HTR-8/SVneo (cell line): ENCODE measurements around the gene TMEM167B.

Source experiments
- DNase-seq: peaks from one replicate; pipeline ENCODE4 v3.0.0; 2011; ENCODE audit warnings: low spot score, mixed read lengths; ENCODE audit not compliant: insufficient read length
- FAIRE-seq: peaks from 2 replicates; lab custom pipeline; 2011; peaks lifted over from hg19 to GRCh38; lab: Jason Lieb, UNC

TMEM167B gene

DNA sequence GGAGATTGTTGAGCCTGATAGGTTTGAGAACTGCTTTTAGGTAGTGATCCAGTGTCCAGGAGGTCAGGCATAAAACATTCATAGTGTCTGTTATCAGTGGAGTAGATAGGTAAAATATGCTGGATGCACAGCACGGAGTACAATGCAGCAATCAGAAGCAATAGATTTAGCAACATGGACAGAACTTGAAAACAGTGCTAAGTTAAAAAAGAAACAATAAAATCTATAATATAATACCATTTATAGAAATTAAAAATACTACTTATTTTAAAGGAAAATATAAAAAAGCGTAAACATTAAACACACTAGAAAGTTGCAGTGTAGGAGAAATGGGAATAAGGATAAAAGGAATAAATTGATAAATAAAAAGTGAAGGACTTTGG is 11.3 kb upstream of the TMEM167B start:
- FAIRE-seq (no peak), DNase-seq (no peak)

DNA sequence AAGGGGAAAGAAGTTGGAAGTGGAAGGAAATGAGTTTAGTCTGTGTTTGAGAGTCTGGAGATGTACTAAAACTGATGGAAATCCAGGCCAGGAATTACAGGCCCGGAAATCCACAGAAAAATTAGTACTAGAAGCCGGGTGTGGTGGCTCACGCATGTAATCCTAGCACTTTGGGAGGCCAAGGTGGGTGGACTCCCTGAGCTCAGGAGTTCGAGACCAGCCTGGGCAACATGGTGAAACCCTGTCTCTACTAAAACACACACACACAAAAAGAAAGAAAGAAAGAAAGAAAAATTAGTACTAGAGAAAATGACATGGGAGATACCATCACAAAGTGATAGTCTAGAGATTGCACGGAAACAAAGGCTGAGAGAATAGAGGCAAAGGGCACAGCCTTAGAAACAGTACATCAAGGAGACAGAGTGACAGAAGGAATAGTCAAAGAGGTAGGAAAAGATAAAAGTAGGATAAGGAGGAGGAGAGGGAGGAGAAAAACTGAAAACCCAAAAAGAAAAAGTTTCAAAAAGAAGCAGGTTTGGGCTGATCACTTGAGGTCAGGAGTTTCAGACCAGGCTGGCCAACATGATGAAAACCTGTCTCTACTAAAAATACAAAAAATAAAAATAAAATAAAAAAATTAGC is 10.0 kb upstream of the TMEM167B start:
- FAIRE-seq (no peak), DNase-seq (no peak)

DNA sequence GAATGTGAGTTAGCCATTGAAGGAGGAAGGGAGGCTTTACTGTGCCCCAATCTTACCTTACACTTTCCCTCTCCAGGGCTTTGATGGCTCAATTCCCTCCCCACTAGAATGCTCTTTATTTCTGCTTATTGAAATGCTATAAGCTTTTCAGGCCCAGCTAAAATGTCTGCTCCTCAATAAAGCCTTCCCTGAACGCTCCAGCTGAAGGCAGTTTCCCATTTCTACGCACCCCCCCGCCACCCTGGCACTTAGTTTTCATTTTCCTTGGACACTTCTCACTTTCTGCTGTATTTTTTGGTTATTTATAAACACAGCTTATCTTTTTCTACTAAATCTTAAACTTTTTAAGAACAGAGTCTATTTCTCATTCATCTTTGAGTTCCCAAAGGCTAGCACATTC is 7.1 kb upstream of the TMEM167B start:
- FAIRE-seq (no peak), DNase-seq (no peak)

DNA sequence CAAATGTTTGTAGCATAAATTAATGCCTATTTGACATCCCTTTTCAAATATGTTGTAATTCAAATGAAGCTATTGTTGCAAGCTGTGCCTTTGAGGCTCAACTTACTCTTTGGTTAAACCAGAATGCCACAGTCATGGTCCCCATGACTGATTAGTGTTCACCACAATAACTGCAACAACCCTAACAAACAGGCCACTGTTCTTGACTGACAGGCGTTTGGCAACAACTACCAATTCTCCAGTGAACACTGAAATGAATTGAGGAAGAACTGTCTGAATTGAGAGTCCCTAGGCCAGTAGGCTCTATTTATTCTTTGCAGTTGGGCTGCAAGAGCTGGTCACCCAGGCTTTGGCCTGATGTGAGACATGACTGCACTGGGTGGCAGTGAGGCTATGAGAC is 6.6 kb upstream of the TMEM167B start:
- FAIRE-seq (no peak), DNase-seq (no peak)

DNA sequence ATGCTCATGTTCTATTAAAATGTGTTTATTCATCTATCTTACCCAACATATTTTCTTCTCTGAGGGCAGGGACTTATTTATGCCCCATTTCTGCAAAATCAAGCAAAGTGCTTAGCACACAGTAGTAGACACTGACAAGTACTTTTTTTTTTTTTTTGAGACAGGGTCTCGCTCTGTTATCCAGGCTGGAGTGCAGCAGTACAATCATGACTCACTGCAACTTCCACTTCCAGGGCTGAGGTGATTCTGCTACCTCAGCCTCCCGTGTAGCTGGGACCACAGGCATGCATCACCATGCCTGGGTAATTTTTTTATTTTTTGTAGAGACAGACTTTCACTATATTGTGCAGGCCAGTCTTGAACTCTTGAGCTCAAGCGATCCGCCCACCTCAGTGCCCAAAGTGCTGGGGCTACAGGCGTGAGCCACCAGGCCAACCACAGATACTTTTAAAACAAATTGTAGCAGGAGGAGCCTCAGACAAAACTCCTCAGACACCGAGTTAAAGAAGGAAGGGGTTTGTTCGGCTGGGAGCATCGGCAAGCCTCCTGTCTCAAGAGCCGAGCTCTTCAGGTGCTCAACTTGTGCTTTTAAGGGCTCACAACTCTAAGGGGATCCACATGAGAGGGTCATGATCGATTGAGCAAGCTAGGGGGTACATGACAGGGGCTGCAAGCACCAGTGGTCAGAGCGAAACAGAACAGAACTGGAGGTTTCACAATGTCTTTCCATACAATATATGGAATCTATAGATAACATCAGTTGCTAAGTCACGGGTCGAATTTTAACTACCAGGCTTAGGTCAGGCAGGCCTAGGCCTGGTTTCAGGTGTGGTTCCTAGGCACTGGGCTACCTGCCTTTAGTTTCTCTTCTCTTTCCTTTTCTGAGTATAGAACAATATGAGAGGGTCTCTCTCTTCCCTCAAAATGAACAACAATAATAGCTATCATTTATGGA is 5.7 kb upstream of the TMEM167B start:
- no peak for FAIRE-seq

GRCh38 chr1:109089242-109090015 is 1.1 kb upstream of the TMEM167B start:
- FAIRE-seq (no peak), DNase-seq (no peak)

More for the DNA sequence above, 5.7 kb upstream of the TMEM167B start:
- no peak for DNase-seq

- no peak for DNase-seq
- no peak for FAIRE-seq
Observed at GRCh38 chr1:109091078-109091838, 694 bp downstream of the TMEM167B start.

DNA sequence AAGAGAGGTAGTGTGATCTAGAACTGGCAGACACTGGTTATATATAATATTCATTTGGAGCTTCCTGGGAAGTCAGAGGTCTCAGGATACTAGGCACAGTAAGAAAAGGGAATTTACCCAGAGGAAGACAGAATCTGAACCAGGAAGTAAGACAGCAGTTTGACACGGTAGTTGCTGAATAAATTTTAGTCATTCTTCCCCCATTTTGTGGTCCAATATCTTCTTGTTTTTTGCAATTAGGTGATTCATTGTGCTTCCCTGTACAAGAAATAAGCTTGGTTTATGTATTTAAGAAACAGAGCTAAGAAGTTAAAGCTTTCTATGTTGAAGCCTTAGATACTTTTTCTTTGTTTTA is 1.3 kb downstream of the TMEM167B start:
- FAIRE-seq (no peak), DNase-seq (no peak)

GRCh38 chr1:109094377-109094803 is 3.8 kb downstream of the TMEM167B start:
- DNase-seq (no peak), FAIRE-seq (no peak)

DNA sequence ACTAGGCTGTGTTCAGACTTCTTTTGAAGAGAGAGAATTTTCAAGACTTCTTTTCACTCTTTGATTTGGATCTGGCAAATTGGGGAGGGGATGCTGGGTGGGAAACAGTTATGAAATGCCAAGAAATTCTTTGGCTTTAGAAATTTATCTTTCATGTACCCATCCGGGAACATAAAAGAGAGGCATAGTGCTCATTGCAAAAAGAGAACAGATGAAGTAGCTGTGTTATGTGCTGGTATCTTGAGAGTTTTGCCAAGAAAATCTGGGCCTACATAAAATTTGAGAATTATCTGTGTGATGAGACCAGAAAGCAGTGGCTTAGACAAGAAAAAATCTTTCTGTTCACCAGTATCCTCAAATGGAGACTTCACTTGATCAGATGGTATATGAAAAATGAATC is 4.3 kb downstream of the TMEM167B start:
- no peak for DNase-seq

DNA sequence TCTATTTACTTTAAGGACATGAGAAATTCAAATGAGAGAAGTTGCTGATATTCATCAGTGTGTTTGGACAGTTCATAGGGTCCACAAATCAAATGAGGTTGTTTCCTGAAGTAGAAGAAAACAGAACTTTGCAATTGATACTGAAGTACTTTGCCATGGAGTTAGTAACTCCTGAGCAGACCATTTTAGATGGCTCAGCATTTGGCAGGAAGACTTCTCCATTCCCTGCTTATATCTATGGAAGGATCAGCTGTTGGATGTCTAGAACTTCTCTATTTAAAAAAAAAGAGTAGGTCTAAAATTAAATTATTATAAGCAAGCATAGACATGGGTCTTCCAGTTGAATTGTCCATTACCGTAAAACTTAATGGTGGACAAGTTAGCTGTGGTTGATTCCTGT is 5.1 kb downstream of the TMEM167B start:
- no peak for FAIRE-seq

More for the DNA sequence above, 4.3 kb downstream of the TMEM167B start:
- no peak for FAIRE-seq

GRCh38 chr1:109096120-109096519 is 5.6 kb downstream of the TMEM167B start:
- no peak for DNase-seq
- FAIRE-seq: no peak

More for the DNA sequence above, 5.1 kb downstream of the TMEM167B start:
- no peak for DNase-seq

DNA sequence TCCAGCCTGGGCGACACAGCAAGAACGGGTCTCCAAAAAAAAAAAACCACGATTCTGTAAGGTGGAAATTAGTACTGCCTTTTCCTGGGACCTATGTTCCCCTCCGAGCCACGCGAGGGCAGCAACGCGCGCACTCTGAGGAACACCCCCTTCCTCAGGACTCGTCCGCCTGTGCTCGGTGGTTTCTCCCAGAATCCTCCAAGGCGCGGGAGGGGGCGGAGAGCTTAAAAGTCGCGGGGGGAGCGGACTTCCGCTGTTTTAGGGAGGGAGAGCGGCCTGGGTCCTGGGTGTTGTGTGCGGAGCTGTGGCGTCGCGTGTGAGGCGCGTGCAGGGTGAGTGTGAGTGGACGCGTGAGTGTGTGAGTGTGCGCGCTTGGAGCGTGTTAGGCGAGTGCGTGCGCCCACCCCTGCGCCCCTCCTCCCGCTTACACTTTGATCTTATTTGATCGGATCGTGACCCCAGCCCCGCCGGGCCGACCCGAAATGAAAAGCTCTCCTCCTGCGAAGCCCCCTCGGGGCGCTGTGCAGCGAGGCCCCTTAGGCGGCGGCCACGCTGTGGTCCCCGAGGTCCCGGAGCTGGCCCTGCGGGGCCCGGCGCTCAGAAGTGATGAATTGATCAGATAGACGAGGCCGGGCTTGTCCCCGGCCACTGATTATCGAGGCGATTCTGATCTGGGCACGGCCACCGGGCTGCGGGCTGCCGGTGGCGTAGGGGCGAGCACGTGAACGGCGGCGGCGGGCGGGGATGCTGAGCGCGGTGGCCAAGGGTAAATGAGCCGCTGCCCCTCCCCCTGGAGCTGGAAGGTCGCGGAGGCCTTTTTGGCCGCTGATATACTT is 9.6 kb downstream of the TMEM167B start:
- FAIRE-seq: peak; percentile 33
- peak; percentile 84 for DNase-seq

GRCh38 chr1:109104364-109105151 is 14.0 kb downstream of the TMEM167B start:
- DNase-seq (no peak), FAIRE-seq (no peak)

GRCh38 chr1:109105881-109106280 is 15.3 kb downstream of the TMEM167B start:
- DNase-seq (no peak), FAIRE-seq (no peak)

DNA sequence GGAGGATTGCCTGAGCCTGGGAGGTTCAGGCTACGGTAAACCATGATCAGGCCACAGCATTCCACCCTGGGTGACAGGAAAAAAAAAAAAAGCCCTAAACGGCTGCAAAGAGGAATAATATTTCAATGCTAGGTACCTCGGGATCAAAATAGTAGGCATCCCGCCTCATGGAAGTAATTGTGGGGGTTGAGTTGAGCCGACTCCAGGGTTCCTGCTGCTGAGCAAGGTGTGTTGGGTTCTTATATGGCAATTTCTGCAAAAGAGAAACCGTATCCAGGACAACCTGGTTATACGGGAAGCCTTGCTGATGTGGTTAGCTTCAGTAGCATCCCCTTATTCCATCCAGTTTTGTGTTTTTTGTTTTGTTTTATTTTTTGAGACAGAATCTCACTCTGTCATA is 17.2 kb downstream of the TMEM167B start:
- FAIRE-seq (no peak), DNase-seq (no peak)

- DNase-seq: no peak
- no peak for FAIRE-seq
Observed at GRCh38 chr1:109109906-109110305, 19.3 kb downstream of the TMEM167B start.

GRCh38 chr1:109111386-109112055 is 21.0 kb downstream of the TMEM167B start:
- no peak for DNase-seq
- FAIRE-seq: no peak
